ENCODE data around the gene OSBP2. TPM values are rescaled to one million over a fixed set of nuclear protein-coding genes. Genes with fewer than 3 reads are reported as not detected.
A peak's percentile ranks its signal among the peaks of the same experiment; 100 is the strongest.

Gene OSBP2
- total and polyA plus RNA-seq, 10 donors, result 0.38 to 41.4 (median 6.5) TPM

- no peaks in the 10 kb centered on the region for H3K9me3 ChIP-seq
- WGBS, 5 donors, result 86 to 94% (median 87%) methylated on average over 12 of the region's 12 CpGs
- no peak for DNase-seq
- H3K36me3 ChIP-seq, result no peaks in the 10 kb centered on the region
- H3K27me3 ChIP-seq (replicated peaks in 1 of 7), result peaks cover 12 to 56% (median 28%) of the 10 kb centered on the region in 7 donors
- no peak overlapping the region for H3K4me3 ChIP-seq
- intact Hi-C loops (cut with DNase I; ENCODE audit: low total_unique reads), result no loop called here
- TF ChIP-seq CTCF (IDR thresholded peaks at IDR 0.05 in 8 of 11, conservative IDR thresholded peaks at IDR 0.05 in 3 of 11) (no peak), POLR2AphosphoS5 (IDR thresholded peaks at IDR 0.05) (no peak), POLR2A (IDR thresholded peaks at IDR 0.05) (no peak)
- H3K27ac ChIP-seq, result no peak overlapping the region
- peaks cover 0 to 19% (median 12%) of the 10 kb centered on the region in 6 donors for H3K4me1 ChIP-seq
Observed at GRCh38 chr22:30821381-30821780, 126.7 kb downstream of the OSBP2 start.

- H3K27ac ChIP-seq, result no peak overlapping the region
- peak overlapping the region in 6 of 8 donors; percentile 23 to 63 (median 26) for H3K4me3 ChIP-seq
- peaks cover 12 to 56% (median 28%) of the 10 kb centered on the region in 7 donors for H3K27me3 ChIP-seq (replicated peaks in 1 of 7)
- no peak for TF ChIP-seq CTCF (IDR thresholded peaks at IDR 0.05 in 8 of 11, conservative IDR thresholded peaks at IDR 0.05 in 3 of 11)
- TF ChIP-seq POLR2AphosphoS5 (IDR thresholded peaks at IDR 0.05), result no peak
- TF ChIP-seq POLR2A (IDR thresholded peaks at IDR 0.05), result no peak
- no peaks in the 10 kb centered on the region for H3K36me3 ChIP-seq
- H3K4me1 ChIP-seq, result peaks cover 0 to 19% (median 12%) of the 10 kb centered on the region in 6 donors
- no peak for DNase-seq
- no peaks in the 10 kb centered on the region for H3K9me3 ChIP-seq
- intact Hi-C loops (cut with DNase I; ENCODE audit: low total_unique reads), result no loop called here
- 40 to 46% (median 42%) methylated on average over 8 of the region's 8 CpGs for WGBS, 5 donors
Observed at GRCh38 chr22:30821863-30822215, 127.2 kb downstream of the OSBP2 start.

GRCh38 chr22:30822216-30823014 lies 127.7 kb downstream of the OSBP2 start:
- H3K27me3 ChIP-seq (replicated peaks in 1 of 7), result peaks cover 12 to 53% (median 28%) of the 10 kb centered on the region in 7 donors
- no peak for TF ChIP-seq POLR2A (IDR thresholded peaks at IDR 0.05)
- TF ChIP-seq CTCF (IDR thresholded peaks at IDR 0.05 in 8 of 11, conservative IDR thresholded peaks at IDR 0.05 in 3 of 11), result peak in 1 of 11 experiments; percentile 13
- no peak for DNase-seq
- H3K4me1 ChIP-seq, result peaks cover 0 to 19% (median 12%) of the 10 kb centered on the region in 6 donors
- 5 to 10% (median 6%) methylated on average over 31 to 87 of the region's 87 CpGs for WGBS, 5 donors
- H3K9me3 ChIP-seq, result no peaks in the 10 kb centered on the region
- no peak overlapping the region for H3K27ac ChIP-seq
- peak overlapping the region; percentile 15 to 63 (median 25) for H3K4me3 ChIP-seq
- intact Hi-C loops (cut with DNase I; ENCODE audit: low total_unique reads), result no loop called here
- no peaks in the 10 kb centered on the region for H3K36me3 ChIP-seq

GRCh38 chr22:30823015-30823370 lies 128.3 kb downstream of the OSBP2 start:
- no peak for DNase-seq
- peaks cover 12 to 52% (median 28%) of the 10 kb centered on the region in 7 donors for H3K27me3 ChIP-seq (replicated peaks in 1 of 7)
- TF ChIP-seq POLR2AphosphoS5 (IDR thresholded peaks at IDR 0.05) (no peak), POLR2A (IDR thresholded peaks at IDR 0.05) (no peak), CTCF (IDR thresholded peaks at IDR 0.05 in 8 of 11, conservative IDR thresholded peaks at IDR 0.05 in 3 of 11) (no peak)
- H3K9me3 ChIP-seq, result no peaks in the 10 kb centered on the region
- intact Hi-C loops (cut with DNase I; ENCODE audit: low total_unique reads), result no loop called here
- H3K4me1 ChIP-seq, result peaks cover 0 to 19% (median 12%) of the 10 kb centered on the region in 6 donors
- H3K27ac ChIP-seq, result no peak overlapping the region
- WGBS, 5 donors, result 18 to 36% (median 35%) methylated on average over 10 to 11 of the region's 11 CpGs
- peak overlapping the region in 3 of 8 donors; percentile 26 to 63 (median 45) for H3K4me3 ChIP-seq
- no peaks in the 10 kb centered on the region for H3K36me3 ChIP-seq
